ENCODE measurements around the gene CCNY.
A peak's percentile ranks its signal among the peaks of the same experiment; 100 is the strongest.

CCNY gene

DNA sequence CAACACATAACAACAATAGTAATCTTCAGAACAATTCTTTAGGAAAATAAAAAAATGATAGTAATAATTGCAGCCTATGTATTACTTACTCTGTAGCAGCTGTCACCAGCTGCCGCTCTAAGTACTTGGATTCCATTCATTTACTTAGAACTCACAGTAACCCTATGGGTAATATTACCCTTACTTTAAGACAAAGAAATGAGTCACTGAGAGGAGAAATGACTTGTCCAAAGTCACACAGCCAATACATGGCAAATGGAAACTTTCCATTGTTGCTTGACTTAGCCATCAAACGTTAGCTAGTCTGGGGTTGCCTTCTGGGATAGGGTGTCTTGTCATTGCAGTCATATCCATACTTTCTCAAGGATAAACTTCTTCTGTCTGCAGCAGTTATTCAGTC is 3.6 kb downstream of the CCNY start:
- Histone ChIP-seq H3K4me3 (ENCODE audit: severe bottlenecking) (no peak overlapping the region), H3K27me3 (ENCODE audit: insufficient read depth, poor library complexity, severe bottlenecking) (no peaks in the 10 kb centered on the region), H3K4me1 (ENCODE audit: insufficient read depth, poor library complexity, severe bottlenecking) (peaks cover 21% of the 10 kb centered on the region), H3K36me3 (ENCODE audit: low read depth) (no peaks in the 10 kb centered on the region), H3K9me3 (ENCODE audit: severe bottlenecking) (no peaks in the 10 kb centered on the region), H3K27ac (ENCODE audit: poor library complexity, severe bottlenecking) (no peak overlapping the region)
- ATAC-seq (ENCODE audit: low read depth): no peak
- no peak for DNase-seq (ENCODE audit: low spot score)
- TF ChIP-seq CTCF (IDR thresholded peaks at IDR 0.05; ENCODE audit: poor library complexity, severe bottlenecking): no peak

GRCh38 chr10:35340975-35341374 is 4.7 kb downstream of the CCNY start:
- Histone ChIP-seq H3K4me1 (ENCODE audit: insufficient read depth, poor library complexity, severe bottlenecking) (peaks cover 21% of the 10 kb centered on the region), H3K9me3 (ENCODE audit: severe bottlenecking) (no peaks in the 10 kb centered on the region), H3K27ac (ENCODE audit: poor library complexity, severe bottlenecking) (peak overlapping the region; percentile 23), H3K4me3 (ENCODE audit: severe bottlenecking) (no peak overlapping the region), H3K27me3 (ENCODE audit: insufficient read depth, poor library complexity, severe bottlenecking) (no peaks in the 10 kb centered on the region), H3K36me3 (ENCODE audit: low read depth) (no peaks in the 10 kb centered on the region)
- TF ChIP-seq CTCF (IDR thresholded peaks at IDR 0.05; ENCODE audit: poor library complexity, severe bottlenecking): no peak
- DNase-seq (ENCODE audit: low spot score) (no peak), ATAC-seq (ENCODE audit: low read depth) (no peak)

GRCh38 chr10:35341521-35341920 is 5.2 kb downstream of the CCNY start:
- H3K27me3 ChIP-seq (ENCODE audit: insufficient read depth, poor library complexity, severe bottlenecking): no peaks in the 10 kb centered on the region
- DNase-seq (ENCODE audit: low spot score) (no peak), ATAC-seq (ENCODE audit: low read depth) (no peak)
- H3K4me3 ChIP-seq (ENCODE audit: severe bottlenecking): no peak overlapping the region
- H3K4me1 ChIP-seq (ENCODE audit: insufficient read depth, poor library complexity, severe bottlenecking): peaks cover 21% of the 10 kb centered on the region
- H3K9me3 ChIP-seq (ENCODE audit: severe bottlenecking): no peaks in the 10 kb centered on the region
- TF ChIP-seq CTCF (IDR thresholded peaks at IDR 0.05; ENCODE audit: poor library complexity, severe bottlenecking): no peak
- H3K36me3 ChIP-seq (ENCODE audit: low read depth): no peaks in the 10 kb centered on the region
- H3K27ac ChIP-seq (ENCODE audit: poor library complexity, severe bottlenecking): peak overlapping the region; percentile 23

- Histone ChIP-seq H3K4me3 (ENCODE audit: severe bottlenecking) (no peak overlapping the region), H3K27me3 (ENCODE audit: insufficient read depth, poor library complexity, severe bottlenecking) (no peaks in the 10 kb centered on the region), H3K36me3 (ENCODE audit: low read depth) (no peaks in the 10 kb centered on the region), H3K27ac (ENCODE audit: poor library complexity, severe bottlenecking) (no peak overlapping the region), H3K9me3 (ENCODE audit: severe bottlenecking) (no peaks in the 10 kb centered on the region), H3K4me1 (ENCODE audit: insufficient read depth, poor library complexity, severe bottlenecking) (peaks cover 21% of the 10 kb centered on the region)
- TF ChIP-seq CTCF (IDR thresholded peaks at IDR 0.05; ENCODE audit: poor library complexity, severe bottlenecking): no peak
- ATAC-seq (ENCODE audit: low read depth): no peak
- no peak for DNase-seq (ENCODE audit: low spot score)
Measured at GRCh38 chr10:35342183-35342753, 6.0 kb downstream of the CCNY start.

GRCh38 chr10:35343739-35344138 is 7.4 kb downstream of the CCNY start:
- Histone ChIP-seq H3K9me3 (ENCODE audit: severe bottlenecking) (no peaks in the 10 kb centered on the region), H3K27ac (ENCODE audit: poor library complexity, severe bottlenecking) (no peak overlapping the region), H3K36me3 (ENCODE audit: low read depth) (no peaks in the 10 kb centered on the region), H3K4me3 (ENCODE audit: severe bottlenecking) (no peak overlapping the region), H3K27me3 (ENCODE audit: insufficient read depth, poor library complexity, severe bottlenecking) (no peaks in the 10 kb centered on the region), H3K4me1 (ENCODE audit: insufficient read depth, poor library complexity, severe bottlenecking) (peaks cover 13% of the 10 kb centered on the region)
- DNase-seq (ENCODE audit: low spot score): no peak
- TF ChIP-seq CTCF (IDR thresholded peaks at IDR 0.05; ENCODE audit: poor library complexity, severe bottlenecking): no peak
- ATAC-seq (ENCODE audit: low read depth): no peak

All from RWPE2 (cell line).